HG03442 (cell line): Measurements from ENCODE around the gene UBD.

Experiments
- ATAC-seq: cut with Tn5 transposase; IDR thresholded peaks from one replicate; pipeline ENCODE4 v1.9.1; 2021; ENCODE audit warnings: mild to moderate bottlenecking, moderate library complexity; ENCODE audit not compliant: unreplicated experiment

The UBD gene

DNA sequence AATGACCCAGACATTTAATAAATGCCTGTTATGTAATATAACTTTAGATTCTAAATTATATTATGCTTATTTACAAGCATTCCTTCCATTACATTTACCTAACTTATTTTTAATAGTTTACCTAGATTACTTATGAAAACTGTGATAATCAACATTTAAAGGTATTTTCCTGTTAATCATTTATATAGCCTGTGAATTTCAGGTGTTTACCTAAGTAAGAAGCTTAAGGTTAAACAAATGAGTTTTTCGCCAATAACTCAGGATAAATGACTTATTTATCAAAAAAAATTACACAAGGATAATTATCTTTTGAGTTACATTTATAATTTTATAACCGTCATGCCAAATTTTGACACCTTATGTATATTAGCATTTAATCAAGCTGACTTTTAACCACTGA lies 35.5 kb downstream of the UBD start:
- no peak for ATAC-seq

DNA sequence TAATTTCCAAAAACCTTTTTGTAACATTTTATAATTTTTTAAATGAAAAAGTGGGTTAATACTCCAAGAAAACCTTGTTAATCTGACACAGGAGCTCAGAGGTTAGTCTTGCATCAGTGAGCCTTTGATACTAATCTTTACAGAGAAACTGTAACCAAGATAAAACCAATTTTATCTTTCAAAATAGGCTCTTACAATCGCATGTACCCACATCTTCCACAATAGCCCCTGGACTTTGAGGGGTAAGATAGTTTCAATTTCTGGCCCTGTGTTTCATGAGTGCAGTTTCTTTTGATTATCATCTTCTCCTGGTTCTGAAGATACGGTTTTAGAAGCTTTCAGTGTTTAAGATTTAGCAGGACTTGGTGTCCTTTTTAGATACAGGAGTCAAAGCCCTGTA lies 37.3 kb downstream of the UBD start:
- no peak for ATAC-seq

DNA sequence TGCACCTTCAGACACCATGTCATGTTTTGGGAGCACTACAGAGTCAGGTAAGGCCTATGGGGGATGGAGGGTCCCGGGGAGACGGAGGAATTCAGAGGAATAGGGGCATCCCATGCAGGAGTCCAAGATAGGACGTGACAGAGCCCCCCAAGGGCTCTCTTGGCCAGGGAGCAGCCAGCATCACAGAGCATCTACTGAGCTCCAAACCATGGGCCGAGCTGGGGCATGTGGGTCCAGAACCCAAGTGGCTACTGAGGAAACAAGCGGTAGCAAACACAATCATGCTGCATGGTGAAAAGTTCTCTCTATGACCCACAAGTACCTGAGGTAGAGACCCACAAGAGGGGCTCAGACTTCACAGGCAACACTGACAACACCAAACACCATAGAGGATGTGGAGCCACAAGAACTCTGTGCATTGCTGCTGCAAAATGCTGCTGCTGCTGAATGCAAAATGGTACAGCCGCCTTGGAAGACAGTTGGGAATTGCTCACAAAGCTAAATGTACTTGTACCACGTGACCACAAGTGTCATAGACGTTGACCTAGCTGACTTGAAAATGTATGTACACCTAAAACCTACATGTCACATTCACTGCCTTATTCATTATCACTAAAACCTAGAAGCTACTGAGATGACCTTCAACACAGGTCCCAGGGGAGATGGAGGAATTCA lies 38.4 kb downstream of the UBD start:
- no peak for ATAC-seq

DNA sequence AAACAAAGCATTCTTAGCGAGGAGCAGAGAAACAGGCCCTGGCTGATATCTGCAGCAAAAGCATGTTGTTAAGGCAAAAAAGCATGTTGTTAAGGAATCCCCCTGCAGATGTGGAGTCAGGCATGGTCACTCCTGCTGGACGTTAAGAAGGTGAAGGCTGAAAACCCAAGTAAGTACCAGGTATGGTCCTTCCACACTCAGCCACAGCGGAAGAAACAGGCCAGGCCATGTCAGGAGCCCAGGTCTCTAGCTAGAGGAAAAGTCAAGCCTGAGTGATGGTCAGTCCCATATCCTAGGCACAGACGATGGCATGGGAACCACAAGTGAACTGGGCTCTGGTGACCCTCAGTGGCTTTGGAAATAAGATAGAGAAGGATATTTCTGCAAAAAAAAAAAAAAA lies 39.3 kb downstream of the UBD start:
- ATAC-seq = no peak

DNA sequence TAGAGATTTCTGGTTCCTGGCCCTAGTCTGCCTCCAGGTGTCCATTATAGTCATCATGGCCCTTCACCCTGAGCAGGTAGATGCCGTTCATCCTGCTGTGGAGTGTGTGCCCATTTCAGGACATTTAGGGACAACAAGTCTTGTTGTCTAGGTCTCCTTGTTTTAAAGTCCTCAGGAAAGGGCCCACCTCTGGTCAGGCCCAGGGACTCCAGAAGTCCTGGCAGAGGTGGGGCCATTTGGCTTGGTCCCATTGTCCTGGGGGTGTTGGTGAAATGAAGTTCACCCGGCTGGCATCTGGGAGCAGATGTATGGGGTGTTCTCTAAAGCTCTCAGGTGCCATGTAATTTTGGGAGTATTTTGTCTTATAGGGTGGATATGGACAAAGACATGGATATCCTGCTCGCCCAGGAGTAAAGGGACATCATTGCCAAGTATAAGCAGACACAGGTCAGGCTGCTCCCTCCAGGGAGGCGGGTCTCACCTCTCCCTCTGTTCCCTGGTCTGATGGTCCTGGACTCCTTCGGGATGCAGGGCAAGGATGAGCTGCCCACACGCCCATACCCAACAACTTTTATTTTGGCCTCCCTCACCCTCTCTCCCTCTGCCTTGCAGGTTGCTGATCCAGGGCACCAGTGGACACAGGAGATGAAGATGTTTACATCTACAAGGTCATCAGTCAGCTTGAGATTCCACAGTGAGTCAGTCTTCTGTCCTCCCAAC lies 40.1 kb downstream of the UBD start:
- ATAC-seq = no peak

DNA sequence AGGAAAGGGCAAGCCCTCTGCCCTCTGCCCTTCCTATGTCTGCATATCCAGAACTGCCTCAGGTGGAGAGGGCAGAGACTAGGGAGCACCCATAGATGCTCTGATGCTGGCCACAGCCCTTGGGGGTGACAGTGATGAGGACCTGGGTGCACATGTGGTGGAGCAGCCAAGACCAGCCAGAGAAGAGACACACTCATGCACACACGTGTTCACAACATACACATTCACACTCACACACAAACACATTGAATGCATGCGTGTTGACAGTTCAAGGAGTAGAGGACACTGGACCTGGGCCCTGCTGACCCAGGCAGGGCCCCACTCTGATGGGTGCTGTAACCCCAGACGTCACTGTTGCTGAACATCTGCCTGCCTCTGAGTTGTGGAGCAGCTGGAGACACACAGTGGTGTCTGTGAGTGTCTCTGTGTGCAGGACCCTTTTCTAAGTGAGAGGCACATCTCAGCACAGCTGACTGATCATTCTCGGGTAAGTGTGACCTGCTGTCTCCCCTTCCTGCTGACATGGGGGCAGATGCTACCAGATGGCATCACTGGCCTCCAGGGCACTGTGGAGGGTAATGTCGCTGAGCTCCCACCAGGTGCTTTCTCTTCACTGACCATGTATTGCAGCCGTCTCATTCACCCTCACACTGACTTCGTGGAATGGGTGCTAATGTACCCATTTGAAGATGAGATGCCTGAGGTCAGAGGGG lies 41.6 kb downstream of the UBD start:
- no peak for ATAC-seq

DNA sequence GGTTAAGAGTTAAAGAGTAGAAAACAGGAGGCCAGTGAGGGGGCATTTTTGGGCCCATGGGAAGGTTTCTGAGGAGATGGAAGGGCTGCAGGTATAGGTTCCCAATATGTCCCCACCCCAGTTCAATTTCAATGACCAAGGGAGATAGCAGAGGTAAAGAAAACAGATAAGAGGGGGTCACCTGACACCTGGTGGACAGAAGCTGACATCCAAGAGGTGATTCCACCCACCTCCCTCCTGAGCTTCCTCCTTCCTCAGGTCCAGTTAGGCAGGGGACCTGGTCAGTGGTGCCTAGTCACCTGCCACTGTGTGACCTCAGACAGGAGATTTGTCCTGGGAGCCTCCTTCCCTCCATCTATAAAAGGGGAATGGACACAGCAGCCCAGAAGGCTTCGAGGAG lies 42.3 kb downstream of the UBD start:
- ATAC-seq = no peak

DNA sequence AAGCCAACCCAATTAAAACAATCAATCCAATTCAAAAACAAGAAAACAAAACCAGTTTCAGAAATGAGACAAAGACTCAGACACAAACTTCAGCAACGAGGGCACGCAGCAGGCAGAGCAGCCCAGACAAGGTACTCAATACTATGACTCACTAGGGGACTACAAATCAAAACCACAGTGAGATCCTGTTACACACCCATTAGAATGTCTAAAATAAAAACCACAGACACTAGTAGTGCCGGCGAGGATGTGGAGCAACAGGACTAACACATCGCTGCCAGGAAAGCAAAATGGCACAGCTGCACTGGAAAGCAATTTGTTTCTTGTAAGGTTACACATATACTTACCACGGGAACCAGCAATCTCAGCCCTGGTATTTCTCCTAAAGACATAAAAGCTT lies 43.4 kb downstream of the UBD start:
- no peak for ATAC-seq

DNA sequence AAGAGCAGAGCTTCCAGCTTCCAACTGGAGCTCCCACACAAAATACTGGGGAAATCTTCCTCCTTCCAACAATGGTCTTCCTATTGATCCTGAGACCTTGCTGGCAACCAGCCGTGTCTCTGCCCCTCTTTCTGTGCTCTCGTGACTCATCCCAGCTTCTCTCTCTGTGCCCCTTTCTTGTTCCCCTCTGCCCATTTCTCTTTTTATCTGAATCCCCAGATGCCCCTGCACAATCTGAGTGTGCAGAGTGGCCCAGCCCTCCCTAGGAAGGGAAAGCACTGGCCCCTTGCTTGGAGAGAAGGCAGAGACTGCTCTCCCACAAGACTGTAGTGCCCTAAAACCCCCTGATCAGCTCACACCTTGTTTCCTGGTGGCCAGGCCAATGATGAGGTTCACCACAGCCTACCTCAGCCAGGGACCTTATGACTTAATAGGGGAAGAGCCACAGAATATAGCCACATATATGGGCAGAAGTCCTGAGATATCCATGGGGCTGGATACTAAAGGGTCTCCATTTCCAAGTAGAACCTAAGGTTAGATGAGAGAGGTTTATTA lies 48.7 kb downstream of the UBD start:
- ATAC-seq = no peak

DNA sequence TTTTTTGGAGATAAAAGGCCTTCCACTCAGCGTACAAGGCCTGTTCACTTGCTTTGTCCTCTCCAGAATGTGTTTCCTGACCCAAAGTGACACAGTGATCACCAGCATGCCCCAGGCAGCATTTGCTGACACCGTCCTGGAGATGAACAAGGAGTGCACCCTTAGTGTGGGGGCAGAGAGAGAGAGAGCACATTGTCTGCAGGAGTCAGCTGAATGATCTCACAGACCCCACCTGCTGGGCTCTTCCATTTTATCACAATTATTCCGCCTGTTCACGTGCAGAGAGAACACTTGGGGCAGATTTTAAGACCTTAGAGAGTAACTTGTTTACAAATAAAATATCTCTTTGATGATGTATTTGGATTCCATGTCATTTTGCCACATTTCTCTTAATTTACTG lies 49.3 kb downstream of the UBD start:
- no peak for ATAC-seq

DNA sequence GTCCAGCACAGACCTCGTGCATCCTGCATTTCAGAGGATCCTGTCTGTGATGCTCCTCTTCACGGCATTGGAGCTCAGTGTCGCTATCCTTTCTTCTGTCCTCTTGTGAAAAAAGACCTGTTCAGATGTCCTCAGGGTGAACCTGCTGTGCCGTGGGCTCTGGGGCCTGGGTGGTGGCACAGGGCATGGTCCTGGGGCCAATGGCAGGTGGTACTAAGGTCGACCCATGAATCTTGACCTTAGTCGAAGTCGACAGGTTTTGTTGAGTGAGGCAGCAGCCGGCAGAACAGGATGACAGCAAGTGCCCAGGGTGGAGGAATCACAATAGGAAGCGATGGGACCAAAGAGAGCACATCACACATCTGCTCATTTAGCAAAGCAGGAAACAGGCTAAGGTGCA lies 49.8 kb downstream of the UBD start:
- ATAC-seq = no peak

DNA sequence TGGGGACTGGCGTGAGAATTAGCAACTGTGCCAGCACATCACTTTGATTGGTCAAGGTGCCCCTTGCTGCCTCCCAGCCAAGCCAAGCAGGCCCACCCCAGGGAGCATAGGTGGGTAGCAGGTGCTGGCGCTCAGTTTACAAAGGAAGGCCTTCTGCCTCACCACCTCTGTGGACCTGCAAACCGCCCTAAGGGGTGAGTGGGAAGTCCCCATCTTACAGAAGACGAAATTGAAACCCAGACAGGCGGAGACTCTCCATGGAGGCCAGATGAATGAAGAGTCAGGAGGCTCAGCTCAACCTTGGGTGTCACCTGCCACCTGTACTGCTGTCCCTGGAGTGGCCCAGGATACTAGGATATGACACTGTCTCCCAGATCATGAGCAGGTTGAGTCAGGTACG lies 50.3 kb downstream of the UBD start:
- ATAC-seq = peak; percentile 91

DNA sequence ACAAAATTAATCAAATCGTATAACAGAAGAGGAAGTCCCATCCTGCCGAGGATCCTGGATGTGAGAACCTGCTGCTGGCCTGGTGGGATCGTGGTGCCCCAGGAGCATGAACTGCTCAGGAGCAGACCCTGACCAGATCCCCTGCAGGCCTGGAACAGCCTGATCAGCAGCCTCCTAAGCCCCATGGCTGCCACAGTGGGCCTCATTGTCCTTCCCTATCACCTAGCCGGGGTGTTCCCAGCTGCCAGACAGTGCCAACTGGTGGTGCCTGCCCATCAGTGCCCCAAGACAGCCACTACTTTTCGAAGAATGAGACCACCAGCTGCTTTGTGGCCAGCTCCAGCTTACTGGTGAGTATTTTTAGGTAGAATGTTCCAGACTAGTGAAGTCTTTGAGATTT lies 52.2 kb downstream of the UBD start:
- ATAC-seq = no peak

DNA sequence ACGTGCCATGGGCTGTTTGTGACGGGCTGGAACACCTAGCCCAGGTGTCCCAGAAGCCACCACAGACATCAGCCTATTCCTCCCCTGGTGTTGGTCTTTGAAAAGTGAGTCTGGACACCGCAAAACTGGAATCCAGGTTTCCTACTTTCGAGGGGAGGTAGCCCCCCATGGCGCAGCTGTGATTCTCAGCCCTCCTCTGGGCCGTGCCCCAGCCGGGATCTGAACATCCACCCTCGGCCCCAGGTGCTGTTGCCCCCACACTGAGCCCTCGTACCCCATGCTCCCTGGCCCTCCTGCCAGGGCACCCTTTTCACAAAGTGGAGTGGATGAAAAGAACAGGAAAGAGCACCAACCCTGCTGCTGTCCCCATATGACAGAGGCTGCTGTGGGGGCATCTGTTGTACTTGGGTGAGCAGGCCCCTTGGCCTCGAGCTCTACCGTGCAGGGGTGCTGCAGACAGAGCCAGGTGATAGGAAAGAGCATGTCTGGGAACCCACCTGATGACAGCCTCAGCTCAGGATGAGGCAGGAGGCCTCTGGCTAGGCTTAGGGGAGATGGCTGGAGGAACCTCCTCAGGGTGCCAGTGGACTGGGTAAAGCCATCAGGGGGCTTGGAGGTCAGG lies 53.0 kb downstream of the UBD start:
- no peak for ATAC-seq

DNA sequence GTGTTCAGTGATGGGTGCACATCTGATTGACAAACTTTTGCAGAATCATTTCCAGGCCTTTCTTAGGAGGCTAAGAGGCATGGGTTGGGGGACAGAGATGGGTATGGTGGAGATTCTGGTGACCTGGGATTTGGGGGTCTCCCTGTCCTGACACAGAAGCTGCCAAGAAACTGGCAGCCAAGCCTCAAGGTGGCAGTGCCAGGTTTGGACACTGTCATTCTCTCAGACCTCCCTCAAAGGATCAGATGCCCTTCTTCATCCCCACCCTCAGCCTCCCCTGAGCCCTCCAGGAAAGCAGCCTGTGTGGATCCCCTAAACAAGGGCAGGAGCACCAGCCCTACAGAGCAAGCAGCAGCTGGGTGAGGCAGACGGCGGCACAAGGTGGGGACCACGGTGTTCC lies 53.7 kb downstream of the UBD start:
- no peak for ATAC-seq
